Hindlimb muscle (tissue), 1 donor: ENCODE measurements around the gene INHA. TPM values are rescaled to one million over a fixed set of nuclear protein-coding genes. Genes with fewer than 3 reads are reported as not detected.

Experiments used
- DNase-seq: peaks from one replicate; pipeline ENCODE4 v3.0.0-alpha.2; 2013
- polyA plus RNA-seq: library from polyadenylated mRNA; unstranded; fragments of 120-200 nt; gene quantifications from one replicate; pipeline ENCODE4 v1.2.1, GENCODE V29; 2013; ENCODE audit not compliant: insufficient read length

The INHA gene
- 0.97 TPM for polyA plus RNA-seq

- no peak for DNase-seq
Observed at GRCh38 chr2:219572237-219573001, at the start of gene INHA. Gene INHA (plus strand): TSS chr2:219572310. CDS start chr2:219572375, 65 bp downstream.

GRCh38 chr2:219523031-219523671 lies 49.0 kb upstream of the INHA start:
- DNase-seq = no peak

GRCh38 chr2:219524817-219525216 lies 47.3 kb upstream of the INHA start:
- DNase-seq = no peak

- DNase-seq = no peak
Observed at GRCh38 chr2:219525533-219526232, 46.4 kb upstream of the INHA start.

- DNase-seq = no peak
Observed at GRCh38 chr2:219526320-219527075, 45.6 kb upstream of the INHA start.

- DNase-seq = no peak
Observed at GRCh38 chr2:219527076-219527394, 45.1 kb upstream of the INHA start.

GRCh38 chr2:219527472-219527871 lies 44.6 kb upstream of the INHA start:
- DNase-seq = no peak

GRCh38 chr2:219530048-219530963 lies 41.8 kb upstream of the INHA start:
- peak; percentile 86 for DNase-seq

- no peak for DNase-seq
Observed at GRCh38 chr2:219531639-219532377, 40.3 kb upstream of the INHA start.

GRCh38 chr2:219532378-219532649 lies 39.8 kb upstream of the INHA start:
- DNase-seq = no peak

GRCh38 chr2:219533930-219534661 lies 38.0 kb upstream of the INHA start:
- no peak for DNase-seq

GRCh38 chr2:219536425-219536824 lies 35.7 kb upstream of the INHA start:
- no peak for DNase-seq

GRCh38 chr2:219536967-219537366 lies 35.1 kb upstream of the INHA start:
- no peak for DNase-seq

GRCh38 chr2:219537657-219538488 lies 34.2 kb upstream of the INHA start:
- DNase-seq = no peak

- no peak for DNase-seq
Observed at GRCh38 chr2:219538504-219538951, 33.6 kb upstream of the INHA start.

- no peak for DNase-seq
Observed at GRCh38 chr2:219538956-219539788, 32.9 kb upstream of the INHA start.

- no peak for DNase-seq
Observed at GRCh38 chr2:219539926-219540678, 32.0 kb upstream of the INHA start.
